Measurements from ENCODE around the gene RIMKLB.

DNA sequence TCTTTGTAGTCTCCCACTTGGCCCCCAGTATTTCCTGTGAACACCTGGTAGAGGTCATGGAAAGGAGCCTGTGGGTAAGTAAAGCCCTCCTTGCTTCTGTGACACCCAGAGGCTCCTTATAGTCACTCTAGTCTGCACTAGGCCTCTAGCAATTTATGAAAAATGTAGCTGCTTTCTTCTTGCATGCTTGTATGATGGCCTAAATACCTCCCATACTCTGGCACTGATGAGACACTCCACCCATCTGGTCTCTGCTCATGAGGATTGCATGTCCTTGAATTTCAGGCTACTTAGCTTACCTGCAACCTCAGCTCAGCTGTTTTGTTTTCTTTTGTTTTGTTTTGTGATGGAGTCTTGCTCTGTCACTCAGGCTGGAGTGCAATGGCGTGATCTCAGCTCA, 120.1 kb downstream of the RIMKLB start:
- TF ChIP-seq POLR2AphosphoS5 (IDR thresholded peaks at IDR 0.05; ENCODE audit: low read depth, low read length) (no peak), POLR2A (IDR thresholded peaks at IDR 0.05; ENCODE audit: low read depth, low read length) (no peak), TAF1 (IDR thresholded peaks at IDR 0.05; ENCODE audit: borderline replicate concordance, low read depth, low read length) (no peak)
